Neural progenitor cell (in vitro differentiated cells): ENCODE results near the gene RTL10. TPM values are rescaled to one million over a fixed set of nuclear protein-coding genes. Genes with fewer than 3 reads are reported as not detected.

ENCODE experiments used
- DNase-seq: peaks from one replicate; pipeline ENCODE4 v3.0.0-alpha.2; 2016; ENCODE audit warnings: low spot score
- H2AFZ ChIP-seq: fragments of 200-600 bp; sonication (generic); replicated peaks from 2 replicates; pipeline ENCODE4 v1.6.1; 2016; ENCODE audit warnings: antibody characterized with exemption
- H3F3A ChIP-seq: fragments of 200-600 bp; sonication (generic); 2 replicates; pipeline ENCODE4 v1.6.1; 2016; ENCODE audit warnings: antibody characterized with exemption, low read depth
- H3K27ac ChIP-seq: fragments of 200-600 bp; sonication (generic); 2 replicates; pipeline ENCODE4 v1.5.1; 2016; ENCODE audit warnings: mild to moderate bottlenecking
- H3K27me3 ChIP-seq: fragments of 200-600 bp; sonication (generic); 2 replicates; pipeline ENCODE4 v1.6.1; 2016; ENCODE audit warnings: mild to moderate bottlenecking, moderate library complexity
- H3K36me3 ChIP-seq: fragments of 200-600 bp; sonication (generic); 2 replicates; pipeline ENCODE4 v1.5.1; 2016
- H3K4me1 ChIP-seq: fragments of 200-600 bp; sonication (generic); 2 replicates; pipeline ENCODE4 v1.6.1; 2016; ENCODE audit warnings: mixed run types
- H3K4me2 ChIP-seq: fragments of 200-600 bp; sonication (generic); 2 replicates; pipeline ENCODE4 v1.6.1; 2016
- H3K4me3 ChIP-seq: fragments of 200-600 bp; sonication (generic); 2 replicates; pipeline ENCODE4 v1.5.1; 2016
- H3K79me2 ChIP-seq: fragments of 200-600 bp; sonication (generic); 2 replicates; pipeline ENCODE4 v1.6.1; 2016; ENCODE audit warnings: low read depth
- H3K9ac ChIP-seq: fragments of 200-600 bp; sonication (generic); 2 replicates; pipeline ENCODE4 v1.6.1; 2016
- H3K9me3 ChIP-seq: fragments of 200-600 bp; sonication (generic); 2 replicates; pipeline ENCODE4 v1.5.1; 2016; ENCODE audit warnings: low read depth
- H4K20me1 ChIP-seq: fragments of 200-600 bp; sonication (generic); 2 replicates; pipeline ENCODE4 v1.6.1; 2016; ENCODE audit warnings: low read depth
- H3K27ac Mint-ChIP-seq: 3 replicates; pipeline ENCODE4 v1.8.0; 2021; ENCODE audit warnings: mixed read lengths
- H3K27me3 Mint-ChIP-seq: 2 replicates; pipeline ENCODE4 v1.8.0; 2022; ENCODE audit warnings: low read depth, mild to moderate bottlenecking, inconsistent platforms, moderate library complexity, mixed read lengths; ENCODE audit not compliant: insufficient read depth
- H3K36me3 Mint-ChIP-seq: 3 replicates; pipeline ENCODE4 v1.8.0; 2021; ENCODE audit warnings: mixed read lengths
- H3K4me1 Mint-ChIP-seq: 3 replicates; pipeline ENCODE4 v1.8.0; 2021; ENCODE audit warnings: mixed read lengths
- H3K4me3 Mint-ChIP-seq: 3 replicates; pipeline ENCODE4 v1.8.0; 2021; ENCODE audit warnings: mild to moderate bottlenecking, moderate library complexity, mixed read lengths
- H3K9me3 Mint-ChIP-seq: 3 replicates; pipeline ENCODE4 v1.8.0; 2020; ENCODE audit warnings: mixed read lengths
- CTCF ChIP-seq: fragments of 200-600 bp; sonication (generic); IDR thresholded peaks from 2 replicates; pipeline ENCODE4 v1.5.1; 2017; ENCODE audit warnings: antibody characterized with exemption, mild to moderate bottlenecking
- EZH2 ChIP-seq: fragments of 200-600 bp; sonication (generic); IDR thresholded peaks from 2 replicates; pipeline ENCODE4 v1.6.1; 2017; ENCODE audit warnings: antibody characterized with exemption, mild to moderate bottlenecking, moderate library complexity
- EZH2phosphoT487 ChIP-seq: fragments of 200-600 bp; sonication (generic); IDR thresholded peaks from 2 replicates; pipeline ENCODE4 v1.6.1; 2017; ENCODE audit warnings: antibody characterized with exemption
- total RNA-seq: library from RNA; depleted of rRNA; stranded (reverse); fragments of >200 nt; gene quantifications from 2 replicates; pipeline ENCODE4 v1.2.3, GENCODE V29; 2015; ENCODE audit warnings: low replicate concordance

The RTL10 gene
- total RNA-seq, 1 donor from 2014 or later: 7.3 TPM

- no peaks in the 10 kb centered on the region for H3K27me3 ChIP-seq
- Mint-ChIP-seq H3K27ac (peak overlapping the region; percentile 82), H3K36me3 (no peaks in the 10 kb centered on the region), H3K9me3 (no peaks in the 10 kb centered on the region), H3K27me3 (peaks cover 6% of the 10 kb centered on the region), H3K4me3 (no peak overlapping the region), H3K4me1 (peaks cover 51% of the 10 kb centered on the region)
- peaks cover 19% of the 10 kb centered on the region for H3K4me1 ChIP-seq
- H3K27ac ChIP-seq: no peak overlapping the region
- H3K9me3 ChIP-seq: no peaks in the 10 kb centered on the region
- H3K4me2 ChIP-seq: peak overlapping the region; percentile 36
- H3K4me3 ChIP-seq: no peak overlapping the region
- H2AFZ ChIP-seq: no peak overlapping the region
- no peaks in the 10 kb centered on the region for H3K36me3 ChIP-seq
- TF ChIP-seq CTCF (no peak), EZH2phosphoT487 (no peak), EZH2 (no peak)
- no peaks in the 10 kb centered on the region for H4K20me1 ChIP-seq
- no peaks in the 10 kb centered on the region for H3K79me2 ChIP-seq
- H3K9ac ChIP-seq: no peak overlapping the region
- DNase-seq: peak; percentile 73
- peaks cover 8% of the 10 kb centered on the region for H3F3A ChIP-seq
These were observed 48.4 kb upstream of the RTL10 start for GRCh38 chr22:19903031-19903430.

- Mint-ChIP-seq H3K27me3 (peaks cover 6% of the 10 kb centered on the region), H3K4me1 (peaks cover 53% of the 10 kb centered on the region), H3K36me3 (no peaks in the 10 kb centered on the region), H3K9me3 (no peaks in the 10 kb centered on the region), H3K4me3 (peak overlapping the region; percentile 27), H3K27ac (no peak overlapping the region)
- H3K27me3 ChIP-seq: no peaks in the 10 kb centered on the region
- no peak for TF ChIP-seq CTCF
- no peak for DNase-seq
- no peaks in the 10 kb centered on the region for H3K9me3 ChIP-seq
- H3K9ac ChIP-seq: no peak overlapping the region
- no peaks in the 10 kb centered on the region for H3K36me3 ChIP-seq
- H3K79me2 ChIP-seq: no peaks in the 10 kb centered on the region
- H3F3A ChIP-seq: peaks cover 8% of the 10 kb centered on the region
- H2AFZ ChIP-seq: no peak overlapping the region
- H3K4me2 ChIP-seq: peak overlapping the region; percentile 36
- no peak overlapping the region for H3K4me3 ChIP-seq
- peaks cover 19% of the 10 kb centered on the region for H3K4me1 ChIP-seq
- no peak overlapping the region for H3K27ac ChIP-seq
- no peaks in the 10 kb centered on the region for H4K20me1 ChIP-seq
These were observed 47.6 kb upstream of the RTL10 start for GRCh38 chr22:19902245-19902715.

- Histone ChIP-seq H3F3A (peaks cover 8% of the 10 kb centered on the region), H3K4me1 (peaks cover 19% of the 10 kb centered on the region), H3K9ac (no peak overlapping the region), H3K36me3 (no peaks in the 10 kb centered on the region), H2AFZ (no peak overlapping the region), H3K79me2 (no peaks in the 10 kb centered on the region), H4K20me1 (no peaks in the 10 kb centered on the region), H3K9me3 (no peaks in the 10 kb centered on the region), H3K4me3 (no peak overlapping the region), H3K27me3 (no peaks in the 10 kb centered on the region), H3K27ac (no peak overlapping the region), H3K4me2 (peak overlapping the region; percentile 36)
- TF ChIP-seq EZH2phosphoT487 (no peak), CTCF (no peak), EZH2 (no peak)
- Mint-ChIP-seq H3K4me3 (no peak overlapping the region), H3K4me1 (peaks cover 54% of the 10 kb centered on the region), H3K27me3 (peaks cover 6% of the 10 kb centered on the region), H3K27ac (peak overlapping the region; percentile 16), H3K36me3 (no peaks in the 10 kb centered on the region), H3K9me3 (no peaks in the 10 kb centered on the region)
- no peak for DNase-seq
These were observed 47.0 kb upstream of the RTL10 start for GRCh38 chr22:19901577-19902244.
